SHP77 treated with DMSO at 0.1 percent for 48 hours (cell line): ENCODE results near the gene ZNF165.
"Not testable (repeated sequence)": the region's sequence is repeated elsewhere in the genome, so short reads cannot be mapped to it uniquely, and the experiment has no call there.

ENCODE experiments used
- DNase-seq: peaks from one replicate; lab custom pipeline; 2025; lab: John Stamatoyannopoulos, UW

Gene ZNF165

GRCh38 chr6:28080381-28080630 lies at the start of gene ZNF165:
TSS of gene ZNF165 (plus strand) at chr6:28080568. CDS start at chr6:28085481, 4,913 bp downstream.
- not testable (repeated sequence) for DNase-seq

- DNase-seq = no peak
These were observed 26.8 kb upstream of the ZNF165 start for GRCh38 chr6:28053584-28053983.

- no peak for DNase-seq
These were observed 20.0 kb upstream of the ZNF165 start for GRCh38 chr6:28060405-28060804.

- no peak for DNase-seq
These were observed 16.1 kb upstream of the ZNF165 start for GRCh38 chr6:28064272-28064671.

- DNase-seq = no peak
These were observed 12.3 kb upstream of the ZNF165 start for GRCh38 chr6:28068067-28068466.

DNA sequence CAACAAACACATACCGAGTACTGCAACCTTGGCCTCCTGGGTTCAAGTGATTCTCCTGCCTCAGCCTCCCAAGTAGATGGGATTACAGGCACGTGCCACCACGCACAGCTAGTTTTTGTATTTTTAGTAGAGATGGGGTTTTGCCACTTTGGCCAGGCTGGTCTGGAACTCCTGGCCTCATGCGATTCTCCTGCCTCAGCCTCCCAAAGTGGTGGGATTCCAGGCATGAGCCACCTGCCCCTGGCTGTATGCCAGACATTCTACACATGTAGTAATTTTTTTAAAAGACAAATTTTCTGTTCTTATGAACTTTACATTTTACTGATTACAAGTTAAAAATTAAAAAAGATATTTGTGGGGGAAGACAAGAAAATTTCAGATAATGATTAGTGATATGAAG lies 9.4 kb upstream of the ZNF165 start:
- DNase-seq = not testable (repeated sequence)

DNA sequence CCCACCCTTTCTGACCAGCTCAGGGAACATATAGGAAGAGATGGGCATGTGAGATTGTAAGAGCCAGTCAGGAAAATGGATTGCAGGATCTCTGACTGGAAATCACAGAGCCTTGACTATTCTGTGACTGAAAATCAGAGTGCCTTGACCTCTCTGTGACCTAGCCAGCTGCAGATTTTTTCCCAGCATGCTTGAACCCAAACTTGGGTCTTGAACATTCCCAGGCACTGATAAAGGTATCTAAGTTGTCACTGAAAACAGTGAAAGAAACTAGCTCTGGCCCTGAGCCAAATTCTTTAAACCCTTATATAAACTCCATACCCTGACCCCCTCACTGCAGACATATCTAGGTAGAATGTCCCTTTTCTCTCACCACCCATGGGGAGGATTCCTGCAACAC lies 2.3 kb upstream of the ZNF165 start:
- no peak for DNase-seq

GRCh38 chr6:28078836-28079235 lies 1.5 kb upstream of the ZNF165 start:
- DNase-seq = no peak

DNA sequence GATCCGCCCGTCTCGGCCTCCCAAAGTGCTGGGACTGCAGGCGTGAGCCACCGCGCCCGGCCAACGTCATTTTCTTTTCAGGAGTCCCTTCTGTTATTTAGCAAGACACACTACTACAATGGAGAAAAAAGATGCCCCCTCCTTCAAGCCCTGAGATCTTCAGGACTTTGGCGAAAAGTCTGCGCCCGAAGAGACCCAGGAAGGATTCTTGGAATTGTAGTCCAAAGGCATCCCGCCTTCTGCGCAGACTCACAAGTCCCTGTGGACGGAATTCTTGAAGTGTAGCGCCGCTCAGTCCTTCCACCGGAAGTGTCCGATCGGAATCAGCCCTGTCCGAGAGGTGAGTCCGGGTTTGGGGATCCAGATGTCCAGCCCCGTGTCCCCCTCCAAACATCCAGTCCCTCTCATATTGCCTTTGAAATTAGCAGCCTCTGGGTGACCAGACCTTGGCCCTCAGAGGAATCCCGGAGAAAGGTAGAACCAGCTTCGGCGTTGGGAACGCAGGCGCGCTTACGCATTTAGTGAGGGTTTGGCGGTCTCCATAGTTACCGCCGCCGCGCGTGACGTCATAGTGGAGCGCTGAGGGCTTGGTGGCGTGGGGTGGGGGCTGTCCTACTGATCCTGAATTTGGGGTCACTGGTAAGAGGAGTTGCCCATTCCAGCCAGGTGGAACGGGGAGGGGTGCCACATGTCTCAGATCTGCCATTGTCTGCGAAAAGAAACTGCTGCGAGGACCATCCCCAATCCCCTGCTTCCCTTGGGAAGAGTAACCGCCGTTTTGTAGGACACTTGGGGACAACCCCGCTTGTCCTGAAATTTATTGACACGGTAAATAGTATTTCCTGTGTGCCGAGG lies 490 bp downstream of the ZNF165 start:
- peak; percentile 78 for DNase-seq

DNA sequence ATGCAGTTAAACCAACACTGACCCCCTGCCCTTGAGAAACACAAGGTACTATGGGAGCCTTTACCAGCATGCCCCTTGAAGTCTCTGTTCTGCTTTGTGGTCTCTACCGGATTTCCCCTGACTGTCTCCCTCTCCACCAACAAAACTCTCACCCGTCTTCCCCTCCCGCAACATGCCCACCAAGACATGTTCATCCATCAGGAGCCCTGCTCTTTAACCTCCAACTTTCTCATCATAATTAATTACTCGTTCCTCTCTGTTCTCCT lies 1.1 kb downstream of the ZNF165 start:
- DNase-seq = no peak

GRCh38 chr6:28082939-28083338 lies 2.6 kb downstream of the ZNF165 start:
- no peak for DNase-seq

GRCh38 chr6:28089054-28089453 lies 8.7 kb downstream of the ZNF165 start:
- no peak for DNase-seq

GRCh38 chr6:28090917-28091586 lies 10.7 kb downstream of the ZNF165 start:
- no peak for DNase-seq

- DNase-seq = not testable (repeated sequence)
These were observed 21.9 kb downstream of the ZNF165 start for GRCh38 chr6:28102222-28102621.

- DNase-seq = not testable (repeated sequence)
These were observed 22.3 kb downstream of the ZNF165 start for GRCh38 chr6:28102699-28103098.

DNA sequence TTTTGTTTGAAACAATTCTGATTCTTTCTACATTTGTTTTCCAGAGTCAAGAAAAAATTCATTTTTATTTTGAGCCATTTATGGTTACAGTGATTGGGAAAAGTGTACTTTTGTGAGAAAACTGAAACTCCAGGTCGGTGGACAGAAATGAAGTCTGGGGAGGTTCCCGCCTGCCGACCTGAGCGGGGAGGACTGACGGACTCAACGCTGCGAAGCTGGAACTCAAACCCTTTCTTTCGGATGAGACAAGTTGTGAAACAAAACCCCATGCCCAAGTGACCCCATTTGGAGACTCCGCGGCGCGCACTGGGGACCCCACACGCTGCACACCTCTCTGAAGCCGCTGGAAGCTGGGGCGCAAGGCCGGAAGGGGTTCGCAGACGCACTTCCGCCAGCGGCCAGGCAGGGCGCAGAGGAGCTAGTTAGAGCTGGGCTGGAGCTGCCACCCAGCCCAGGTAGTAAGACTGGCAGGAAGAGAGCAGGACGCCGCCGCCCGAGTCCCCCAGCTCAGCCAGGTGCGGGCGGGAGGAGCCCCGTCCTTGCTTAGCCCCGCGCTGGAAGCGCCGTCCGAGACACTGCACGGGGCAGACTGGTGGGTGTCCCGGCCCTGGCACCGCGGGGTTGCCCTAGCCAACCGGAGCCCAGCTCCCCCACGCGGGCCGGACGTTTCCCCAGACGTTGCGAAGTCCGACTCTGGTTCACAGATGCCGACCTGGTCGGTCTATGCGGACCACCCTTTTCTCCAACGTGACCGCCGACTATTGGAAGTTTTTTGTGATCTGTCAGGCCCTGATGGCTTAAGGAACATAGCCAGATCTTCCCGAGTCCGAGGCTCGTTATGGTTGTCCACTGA lies 24.2 kb downstream of the ZNF165 start:
- peak; percentile 55 for DNase-seq

GRCh38 chr6:28105245-28105639 lies 24.9 kb downstream of the ZNF165 start:
- DNase-seq = peak; percentile 25

DNA sequence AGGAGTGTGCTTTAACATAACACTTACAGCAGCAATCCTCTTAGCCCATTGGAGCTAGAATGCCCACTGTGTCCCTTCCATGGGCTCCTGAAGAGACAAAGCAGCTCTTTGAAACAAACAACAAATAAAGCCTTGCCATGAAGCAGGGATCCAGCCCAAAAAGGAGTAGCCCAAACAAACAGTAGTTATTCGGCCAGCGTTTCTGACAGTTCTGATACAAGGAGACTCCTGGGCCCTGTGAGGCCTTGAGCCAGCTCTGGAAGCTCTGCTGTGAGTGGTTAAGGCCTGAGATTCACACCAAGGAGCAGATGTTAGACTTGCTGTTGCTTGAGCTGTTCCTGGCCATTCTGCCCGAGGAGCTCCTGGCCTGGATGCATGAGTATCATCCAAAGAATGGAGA lies 27.1 kb downstream of the ZNF165 start:
- no peak for DNase-seq

- DNase-seq = no peak
These were observed 31.6 kb downstream of the ZNF165 start for GRCh38 chr6:28111964-28112363.

- no peak for DNase-seq
These were observed 35.4 kb downstream of the ZNF165 start for GRCh38 chr6:28115799-28116198.

DNA sequence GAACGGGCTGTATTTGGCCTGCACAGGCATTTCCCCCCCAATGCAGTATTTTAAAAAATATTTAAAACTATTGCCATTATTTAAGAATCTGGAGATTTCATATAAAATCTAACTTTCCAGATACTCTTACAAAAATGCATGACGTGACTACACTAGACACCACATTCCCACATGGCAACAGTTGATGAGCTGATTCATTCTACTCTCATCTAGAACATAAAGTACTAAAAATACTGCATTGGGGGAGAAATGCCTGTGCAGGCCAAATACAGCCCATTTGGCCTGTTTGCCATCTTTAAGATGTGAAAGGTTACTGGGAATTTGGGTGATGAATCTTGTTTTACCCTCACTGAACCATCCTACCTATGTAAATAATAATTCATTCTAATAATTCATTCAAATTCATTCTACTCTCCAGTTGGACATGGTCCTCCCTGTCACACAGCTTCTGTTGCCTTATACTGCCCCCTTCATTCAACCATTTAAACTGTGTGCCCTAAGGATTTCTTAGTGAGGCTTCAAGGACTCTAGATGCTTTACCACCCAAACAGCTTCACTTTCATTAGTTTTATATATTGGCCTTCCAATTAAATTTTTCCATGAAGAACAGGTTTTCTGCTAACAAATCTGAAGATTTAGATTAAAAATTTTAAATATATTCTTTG lies 37.1 kb downstream of the ZNF165 start:
- no peak for DNase-seq

DNA sequence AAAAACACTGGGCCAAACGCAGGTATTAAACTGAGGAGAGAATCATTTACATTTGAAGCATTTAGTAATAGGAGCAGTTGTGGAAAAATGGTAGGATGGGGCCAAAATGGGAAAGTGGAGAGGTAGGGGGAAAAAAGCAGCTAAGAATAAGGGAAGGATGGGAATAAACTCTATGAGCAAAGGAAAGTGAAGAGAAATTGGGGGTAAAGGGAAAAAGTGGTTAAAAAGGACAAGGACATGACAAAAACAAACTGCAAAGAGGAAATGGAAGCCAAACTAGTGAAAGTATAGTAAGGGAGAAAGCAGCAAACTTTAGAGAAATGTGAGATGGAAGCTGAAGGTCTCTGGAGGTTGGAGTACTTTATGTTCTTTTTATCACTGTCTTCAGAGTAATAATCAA lies 37.8 kb downstream of the ZNF165 start:
- no peak for DNase-seq

GRCh38 chr6:28121876-28122275 lies 41.5 kb downstream of the ZNF165 start:
- no peak for DNase-seq
